GM18909 (cell line): Measurements from ENCODE around the gene RHOXF2B.

Source experiments
- ATAC-seq: cut with Tn5 transposase; IDR thresholded peaks from one replicate; pipeline ENCODE4 v1.9.1; 2021; ENCODE audit warnings: mild to moderate bottlenecking; ENCODE audit not compliant: unreplicated experiment, poor library complexity

RHOXF2B gene

DNA sequence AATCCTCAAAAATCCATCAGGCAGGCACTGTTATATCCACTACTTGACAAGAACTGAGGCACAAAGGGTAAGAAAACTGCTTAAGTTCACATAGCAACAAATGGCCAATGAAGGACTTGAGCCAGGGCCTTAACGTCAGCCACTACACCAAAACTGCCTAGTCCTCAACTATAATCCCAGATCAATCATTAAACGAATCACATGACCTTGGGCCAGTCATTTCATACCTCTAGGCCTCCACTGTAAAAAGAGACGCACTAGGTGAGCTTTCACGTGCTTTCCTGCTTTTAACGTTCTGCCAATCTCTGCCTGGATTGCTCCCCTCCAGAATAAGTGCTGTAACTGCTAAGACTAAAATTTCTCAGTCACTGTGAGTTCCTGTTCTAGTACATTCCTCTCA is 54.7 kb downstream of the RHOXF2B start:
- no peak for ATAC-seq
